ENCODE data around the gene OR3A2. TPM values are rescaled to one million over a fixed set of nuclear protein-coding genes. Genes with fewer than 3 reads are reported as not detected.

OR3A2 gene
- total and polyA plus RNA-seq, 2 of the 13 experiments (the other 11 are each of a cell fraction or from before 2014, with no cell fraction given) = not detected

- no peak for TF ChIP-seq SMAD1 (CRISPR knock-in tag; IDR thresholded peaks at IDR 0.05; ENCODE audit: borderline replicate concordance, low read depth)
- TF ChIP-seq ZMAT5 (CRISPR knock-in tag; IDR thresholded peaks at IDR 0.05; ENCODE audit: borderline replicate concordance, low read depth) = no peak
- no peak for TF ChIP-seq THAP11 (CRISPR knock-in tag; IDR thresholded peaks at IDR 0.05)
- no peak for TF ChIP-seq ZNF564 (CRISPR knock-in tag; IDR thresholded peaks at IDR 0.05)
- TF ChIP-seq NONO (IDR thresholded peaks at IDR 0.05) = no peak
- TF ChIP-seq NONO (CRISPR knock-in tag; conservative IDR thresholded peaks at IDR 0.05) = no peak
- no peak for TF ChIP-seq SKI (IDR thresholded peaks at IDR 0.05; ENCODE audit: partially characterized antibody)
- no peak for TF ChIP-seq SAP130 (CRISPR knock-in tag; IDR thresholded peaks at IDR 0.05; ENCODE audit: low read depth)
These were observed 103.2 kb downstream of the OR3A2 start (continued) for GRCh38 chr17:3282901-3283300.

- ATAC-seq (no peak), FAIRE-seq (no peak), DNase-seq (ENCODE audit: low spot score) (no peak)
- no peak overlapping the region for H3K9ac ChIP-seq (ENCODE audit: insufficient read depth, low read depth, low read length)
- H3K27ac ChIP-seq (ENCODE audit: extremely low read length, insufficient read depth, low read length) = no peak overlapping the region
- POLR2A ChIA-PET = no interaction called here
- no peaks in the 10 kb centered on the region for H3K27me3 ChIP-seq (ENCODE audit: control insufficient read depth in 1 of 2, insufficient read depth in 2 of 2, low read length in 2 of 2)
- no peaks in the 10 kb centered on the region for H4K20me1 ChIP-seq (ENCODE audit: insufficient read depth, low read length)
- 42% methylated on average over 4 of the region's 4 CpGs for WGBS (ENCODE audit: low lambda C conversion rate)
- H3K4me2 ChIP-seq (ENCODE audit: low read depth, low read length) = no peak overlapping the region
- no peak overlapping the region for H2AFZ ChIP-seq (ENCODE audit: low read length)
- H3K4me3 ChIP-seq (replicated peaks in 1 of 3; ENCODE audit: insufficient read depth in 1 of 3, low read depth in 2 of 3, low read length in 3 of 3) = no peak overlapping the region
- no peaks in the 10 kb centered on the region for H3K9me3 ChIP-seq (ENCODE audit: low read length)
- no peaks in the 10 kb centered on the region for H3K4me1 ChIP-seq (ENCODE audit: insufficient read depth, low read length)
- BruUV-seq (replicated peaks) = no TSS peak
- in situ Hi-C loops (cut with HindIII; ENCODE audit: extremely low pct_ligation_motif_present, low pct_unique_long_range_greater_than_20kb) = no loop called here
- CTCF ChIA-PET (ENCODE audit: low intra/inter-chr PET ratio, low total read pairs) = no interaction called here
- no peaks in the 10 kb centered on the region for H3K79me2 ChIP-seq (ENCODE audit: insufficient read depth, low read length)
- TF ChIP-seq SRSF4 (IDR thresholded peaks at IDR 0.05; ENCODE audit: low read depth, low read length, poor library complexity, severe bottlenecking) (no peak), PBX3 (CRISPR knock-in tag; IDR thresholded peaks at IDR 0.05; ENCODE audit: borderline replicate concordance) (no peak)
- no peaks in the 10 kb centered on the region for H3K36me3 ChIP-seq (replicated peaks in 1 of 2; ENCODE audit: control insufficient read depth in 1 of 2, insufficient read depth in 2 of 2, low read length in 2 of 2)
- intact Hi-C loops (cut with micrococcal nuclease; ENCODE audit: unreplicated experiment) = no loop called here
These were observed 110.0 kb downstream of the OR3A2 start for GRCh38 chr17:3276126-3276525.
